ENCODE data around the gene MAPK6.

- TF ChIP-seq TAF1 (IDR thresholded peaks at IDR 0.05; ENCODE audit: borderline replicate concordance, insufficient read depth, low read length) (no peak), POLR2AphosphoS5 (IDR thresholded peaks at IDR 0.05; ENCODE audit: low read depth, low read length) (no peak)
These were observed 775 bp upstream of the MAPK6 start for GRCh38 chr15:52018244-52018643.

All from PFSK-1 (cell line).